Neural progenitor cell (in vitro differentiated cells): ENCODE data around the gene OTULIN. TPM values are rescaled to one million over a fixed set of nuclear protein-coding genes. Genes with fewer than 3 reads are reported as not detected.

Source experiments
- DNase-seq: peaks from one replicate; pipeline ENCODE4 v3.0.0-alpha.2; 2016; ENCODE audit warnings: low spot score
- H2AFZ ChIP-seq: fragments of 200-600 bp; sonication (generic); replicated peaks from 2 replicates; pipeline ENCODE4 v1.6.1; 2016; ENCODE audit warnings: antibody characterized with exemption
- H3F3A ChIP-seq: fragments of 200-600 bp; sonication (generic); 2 replicates; pipeline ENCODE4 v1.6.1; 2016; ENCODE audit warnings: antibody characterized with exemption, low read depth
- H3K27ac ChIP-seq: fragments of 200-600 bp; sonication (generic); 2 replicates; pipeline ENCODE4 v1.5.1; 2016; ENCODE audit warnings: mild to moderate bottlenecking
- H3K27me3 ChIP-seq: fragments of 200-600 bp; sonication (generic); 2 replicates; pipeline ENCODE4 v1.6.1; 2016; ENCODE audit warnings: mild to moderate bottlenecking, moderate library complexity
- H3K36me3 ChIP-seq: fragments of 200-600 bp; sonication (generic); 2 replicates; pipeline ENCODE4 v1.5.1; 2016
- H3K4me1 ChIP-seq: fragments of 200-600 bp; sonication (generic); 2 replicates; pipeline ENCODE4 v1.6.1; 2016; ENCODE audit warnings: mixed run types
- H3K4me2 ChIP-seq: fragments of 200-600 bp; sonication (generic); 2 replicates; pipeline ENCODE4 v1.6.1; 2016
- H3K4me3 ChIP-seq: fragments of 200-600 bp; sonication (generic); 2 replicates; pipeline ENCODE4 v1.5.1; 2016
- H3K79me2 ChIP-seq: fragments of 200-600 bp; sonication (generic); 2 replicates; pipeline ENCODE4 v1.6.1; 2016; ENCODE audit warnings: low read depth
- H3K9ac ChIP-seq: fragments of 200-600 bp; sonication (generic); 2 replicates; pipeline ENCODE4 v1.6.1; 2016
- H3K9me3 ChIP-seq: fragments of 200-600 bp; sonication (generic); 2 replicates; pipeline ENCODE4 v1.5.1; 2016; ENCODE audit warnings: low read depth
- H4K20me1 ChIP-seq: fragments of 200-600 bp; sonication (generic); 2 replicates; pipeline ENCODE4 v1.6.1; 2016; ENCODE audit warnings: low read depth
- H3K27ac Mint-ChIP-seq: 3 replicates; pipeline ENCODE4 v1.8.0; 2021; ENCODE audit warnings: mixed read lengths
- H3K27me3 Mint-ChIP-seq: 2 replicates; pipeline ENCODE4 v1.8.0; 2022; ENCODE audit warnings: low read depth, mild to moderate bottlenecking, inconsistent platforms, moderate library complexity, mixed read lengths; ENCODE audit not compliant: insufficient read depth
- H3K36me3 Mint-ChIP-seq: 3 replicates; pipeline ENCODE4 v1.8.0; 2021; ENCODE audit warnings: mixed read lengths
- H3K4me1 Mint-ChIP-seq: 3 replicates; pipeline ENCODE4 v1.8.0; 2021; ENCODE audit warnings: mixed read lengths
- H3K4me3 Mint-ChIP-seq: 3 replicates; pipeline ENCODE4 v1.8.0; 2021; ENCODE audit warnings: mild to moderate bottlenecking, moderate library complexity, mixed read lengths
- H3K9me3 Mint-ChIP-seq: 3 replicates; pipeline ENCODE4 v1.8.0; 2020; ENCODE audit warnings: mixed read lengths
- EZH2 ChIP-seq: fragments of 200-600 bp; sonication (generic); IDR thresholded peaks from 2 replicates; pipeline ENCODE4 v1.6.1; 2017; ENCODE audit warnings: antibody characterized with exemption, mild to moderate bottlenecking, moderate library complexity
- EZH2phosphoT487 ChIP-seq: fragments of 200-600 bp; sonication (generic); IDR thresholded peaks from 2 replicates; pipeline ENCODE4 v1.6.1; 2017; ENCODE audit warnings: antibody characterized with exemption
- total RNA-seq: library from RNA; depleted of rRNA; stranded (reverse); fragments of >200 nt; gene quantifications from 2 replicates; pipeline ENCODE4 v1.2.3, GENCODE V29; 2015; ENCODE audit warnings: low replicate concordance
- TF ChIP-seq, protein P1 (sequence below): fragments of 200-600 bp; sonication (generic); IDR thresholded peaks from 2 replicates; pipeline ENCODE4 v1.5.1; 2017; ENCODE audit warnings: antibody characterized with exemption, mild to moderate bottlenecking

OTULIN gene
- total RNA-seq, 1 donor from 2014 or later = 23.1 TPM

DNA sequence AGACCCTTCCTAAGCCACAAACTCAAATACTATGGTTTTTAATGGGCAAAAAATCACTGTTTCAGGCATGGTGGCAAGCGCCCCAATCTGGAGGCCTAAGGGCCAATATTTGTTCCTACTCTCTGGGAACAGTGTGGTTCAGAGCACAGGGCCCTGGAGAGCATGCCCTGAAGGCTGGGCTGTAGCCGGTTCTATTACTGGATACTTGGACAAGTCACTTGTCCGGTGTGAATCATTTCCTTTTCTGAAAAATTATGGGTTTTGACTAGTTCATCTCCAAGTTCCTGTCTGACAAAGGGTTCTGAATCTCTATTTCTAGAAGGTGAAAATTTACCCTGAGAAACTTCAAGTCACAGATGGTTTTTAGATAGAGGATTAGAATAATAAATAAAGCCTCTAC, 75.0 kb downstream of the OTULIN start:
- Histone ChIP-seq H3K4me3 (no peak overlapping the region), H3K4me1 (peaks cover 34% of the 10 kb centered on the region), H3K4me2 (no peak overlapping the region), H3K27me3 (no peaks in the 10 kb centered on the region), H3K27ac (no peak overlapping the region), H4K20me1 (no peaks in the 10 kb centered on the region), H3K79me2 (no peaks in the 10 kb centered on the region), H3K9ac (no peak overlapping the region), H3F3A (no peaks in the 10 kb centered on the region), H3K9me3 (no peaks in the 10 kb centered on the region), H2AFZ (no peak overlapping the region), H3K36me3 (no peaks in the 10 kb centered on the region)
- no peaks in the 10 kb centered on the region for H3K9me3 Mint-ChIP-seq
- peaks cover 2% of the 10 kb centered on the region for H3K36me3 Mint-ChIP-seq
- no peak overlapping the region for H3K27ac Mint-ChIP-seq
- peaks cover 34% of the 10 kb centered on the region for H3K4me1 Mint-ChIP-seq
- H3K4me3 Mint-ChIP-seq = no peak overlapping the region
- TF ChIP-seq EZH2 = no peak
- TF ChIP-seq EZH2phosphoT487 = no peak
- TF ChIP-seq, protein P1, sequence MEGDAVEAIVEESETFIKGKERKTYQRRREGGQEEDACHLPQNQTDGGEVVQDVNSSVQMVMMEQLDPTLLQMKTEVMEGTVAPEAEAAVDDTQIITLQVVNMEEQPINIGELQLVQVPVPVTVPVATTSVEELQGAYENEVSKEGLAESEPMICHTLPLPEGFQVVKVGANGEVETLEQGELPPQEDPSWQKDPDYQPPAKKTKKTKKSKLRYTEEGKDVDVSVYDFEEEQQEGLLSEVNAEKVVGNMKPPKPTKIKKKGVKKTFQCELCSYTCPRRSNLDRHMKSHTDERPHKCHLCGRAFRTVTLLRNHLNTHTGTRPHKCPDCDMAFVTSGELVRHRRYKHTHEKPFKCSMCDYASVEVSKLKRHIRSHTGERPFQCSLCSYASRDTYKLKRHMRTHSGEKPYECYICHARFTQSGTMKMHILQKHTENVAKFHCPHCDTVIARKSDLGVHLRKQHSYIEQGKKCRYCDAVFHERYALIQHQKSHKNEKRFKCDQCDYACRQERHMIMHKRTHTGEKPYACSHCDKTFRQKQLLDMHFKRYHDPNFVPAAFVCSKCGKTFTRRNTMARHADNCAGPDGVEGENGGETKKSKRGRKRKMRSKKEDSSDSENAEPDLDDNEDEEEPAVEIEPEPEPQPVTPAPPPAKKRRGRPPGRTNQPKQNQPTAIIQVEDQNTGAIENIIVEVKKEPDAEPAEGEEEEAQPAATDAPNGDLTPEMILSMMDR = no peak
- H3K27me3 Mint-ChIP-seq = peaks cover 4% of the 10 kb centered on the region
- DNase-seq = no peak

DNA sequence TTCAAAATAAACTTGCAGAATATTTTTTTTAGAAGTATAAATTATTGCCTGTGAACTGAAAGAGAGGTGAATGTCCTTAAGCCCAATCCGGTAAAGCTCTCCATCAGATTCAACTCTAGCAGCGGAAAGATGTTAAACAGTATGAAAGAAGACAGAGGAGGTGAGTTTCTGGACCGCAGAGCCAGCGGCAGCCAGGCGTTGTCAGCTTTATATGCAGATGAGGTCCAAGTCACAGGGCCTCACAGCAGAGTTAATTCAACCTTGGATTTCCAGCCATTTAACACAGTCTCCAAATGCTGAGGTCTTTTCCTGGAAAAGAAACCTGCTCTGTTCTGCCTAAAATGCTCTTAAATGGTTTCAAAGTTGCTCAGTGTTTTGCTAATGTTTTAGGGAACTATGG, 75.5 kb downstream of the OTULIN start:
- DNase-seq = no peak

DNA sequence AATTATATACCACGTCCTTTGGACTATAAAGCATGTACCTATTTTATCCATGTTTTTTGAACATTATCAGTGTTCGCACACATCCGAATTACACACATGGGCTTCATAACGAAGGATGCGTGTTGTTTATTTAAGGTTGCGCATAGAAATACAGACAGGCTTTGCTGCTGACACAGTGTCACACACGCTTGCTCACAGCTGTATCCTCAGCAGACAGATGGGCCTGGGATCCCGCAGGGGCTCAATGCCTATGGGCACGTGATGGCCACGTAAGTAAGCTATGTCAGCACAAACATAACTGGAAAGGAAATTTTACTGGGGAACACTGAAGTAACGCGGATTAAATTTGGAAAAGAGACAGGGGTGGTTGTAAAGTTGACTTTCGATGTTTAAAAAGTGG, 76.6 kb downstream of the OTULIN start:
- H3K4me1 ChIP-seq = peaks cover 34% of the 10 kb centered on the region
- no peaks in the 10 kb centered on the region for H3K36me3 ChIP-seq
- H4K20me1 ChIP-seq = no peaks in the 10 kb centered on the region
- no peaks in the 10 kb centered on the region for H3K79me2 ChIP-seq
- no peak overlapping the region for H3K4me3 Mint-ChIP-seq
- no peaks in the 10 kb centered on the region for H3F3A ChIP-seq
- no peak overlapping the region for H3K27ac Mint-ChIP-seq
- no peak overlapping the region for H3K4me3 ChIP-seq
- no peaks in the 10 kb centered on the region for H3K27me3 ChIP-seq
- H3K9ac ChIP-seq = no peak overlapping the region
- no peak overlapping the region for H2AFZ ChIP-seq
- H3K27ac ChIP-seq = no peak overlapping the region
- H3K27me3 Mint-ChIP-seq = peaks cover 7% of the 10 kb centered on the region
- H3K4me1 Mint-ChIP-seq = peaks cover 34% of the 10 kb centered on the region
- no peak for DNase-seq
- no peak overlapping the region for H3K4me2 ChIP-seq
- peaks cover 2% of the 10 kb centered on the region for H3K36me3 Mint-ChIP-seq
- TF ChIP-seq EZH2phosphoT487 = no peak
- TF ChIP-seq, protein P1 = no peak
- TF ChIP-seq EZH2 = no peak
- no peaks in the 10 kb centered on the region for H3K9me3 Mint-ChIP-seq
- no peaks in the 10 kb centered on the region for H3K9me3 ChIP-seq

More for the DNA sequence above, 75.5 kb downstream of the OTULIN start:
- no peak overlapping the region for H3K4me3 ChIP-seq
- TF ChIP-seq, protein P1 = no peak
- no peak for TF ChIP-seq EZH2phosphoT487
- no peak for TF ChIP-seq EZH2
- no peaks in the 10 kb centered on the region for H3K9me3 Mint-ChIP-seq
- no peaks in the 10 kb centered on the region for H3K27me3 ChIP-seq
- H3K4me2 ChIP-seq = no peak overlapping the region
- no peaks in the 10 kb centered on the region for H3K36me3 ChIP-seq
- no peak overlapping the region for H2AFZ ChIP-seq
- no peaks in the 10 kb centered on the region for H3F3A ChIP-seq
- H3K4me3 Mint-ChIP-seq = no peak overlapping the region
- H3K27ac ChIP-seq = no peak overlapping the region
- H3K4me1 ChIP-seq = peaks cover 34% of the 10 kb centered on the region
- peaks cover 4% of the 10 kb centered on the region for H3K27me3 Mint-ChIP-seq
- H3K9ac ChIP-seq = no peak overlapping the region
- H3K9me3 ChIP-seq = no peaks in the 10 kb centered on the region
- no peaks in the 10 kb centered on the region for H4K20me1 ChIP-seq
- H3K27ac Mint-ChIP-seq = no peak overlapping the region
- peaks cover 2% of the 10 kb centered on the region for H3K36me3 Mint-ChIP-seq
- H3K4me1 Mint-ChIP-seq = peaks cover 34% of the 10 kb centered on the region
- no peaks in the 10 kb centered on the region for H3K79me2 ChIP-seq
